Stimulated activated CD4-positive, alpha-beta T cell treated with anti-CD3 and anti-CD28 coated beads, Interleukin-4, amount 100 ng/mL, for 24 hours (primary cell): ENCODE measurements around the gene OBI1.
A peak's percentile ranks its signal among the peaks of the same experiment; 100 is the strongest.

ENCODE experiments used
- DNase-seq: peaks from one replicate; pipeline ENCODE4 v3.0.0-alpha.2; 2020

The OBI1 gene

DNA sequence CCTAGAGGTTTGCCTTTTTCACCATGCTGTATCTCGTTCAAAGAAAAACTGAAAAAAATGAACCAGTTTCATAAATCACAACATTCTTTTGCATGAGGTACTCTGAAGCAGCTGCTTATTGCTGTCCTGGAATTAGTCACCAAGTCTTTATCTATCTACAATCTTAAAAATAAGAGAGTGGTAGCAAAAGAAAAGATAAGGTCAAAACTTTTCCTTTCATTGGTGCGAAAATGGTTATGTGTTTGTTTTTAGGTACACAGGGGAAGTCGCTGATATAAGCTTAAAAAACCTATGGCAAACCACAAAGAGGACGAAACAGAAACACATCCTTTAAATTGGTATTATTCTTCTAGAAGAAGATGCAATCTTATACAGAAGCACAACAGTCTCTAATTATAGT is 20.7 kb downstream of the OBI1 start:
- DNase-seq = no peak

DNA sequence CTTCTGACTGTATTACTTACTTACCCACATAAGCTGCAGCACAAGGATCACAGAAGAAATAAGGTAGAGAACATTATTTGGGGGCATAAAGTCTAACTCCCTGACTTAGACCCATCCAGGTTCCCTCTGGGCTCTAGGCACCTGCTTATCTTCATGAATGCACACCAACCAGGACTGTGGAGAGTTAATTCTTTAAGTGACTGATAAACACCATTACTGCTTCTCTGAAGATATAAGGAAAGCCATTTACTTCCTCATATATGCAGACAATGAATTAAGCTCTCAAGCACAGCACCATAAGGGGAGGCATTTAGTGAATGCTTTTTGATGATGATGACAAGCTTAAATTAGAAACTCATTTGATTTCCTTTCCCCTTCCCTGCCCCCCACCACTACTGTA is 22.5 kb downstream of the OBI1 start:
- DNase-seq = no peak

DNA sequence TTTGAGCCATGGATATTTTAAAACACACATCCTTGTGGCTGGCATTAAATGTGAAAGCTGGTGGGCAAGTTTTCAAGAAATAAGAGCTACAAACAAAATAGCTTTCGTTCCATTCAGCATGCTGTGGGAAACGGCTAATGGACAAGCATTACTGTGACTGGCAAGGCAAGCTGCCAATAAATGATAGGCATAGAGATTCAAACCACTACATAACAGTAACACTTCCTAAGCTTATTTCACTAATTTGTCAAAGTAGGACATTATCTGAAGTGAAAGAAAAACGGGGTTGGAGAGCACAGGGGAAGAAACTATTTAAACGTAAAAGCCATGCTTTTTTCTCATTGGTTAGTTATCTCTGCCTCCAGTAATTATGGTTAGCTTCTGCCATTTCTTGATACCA is 26.0 kb downstream of the OBI1 start:
- DNase-seq = no peak

DNA sequence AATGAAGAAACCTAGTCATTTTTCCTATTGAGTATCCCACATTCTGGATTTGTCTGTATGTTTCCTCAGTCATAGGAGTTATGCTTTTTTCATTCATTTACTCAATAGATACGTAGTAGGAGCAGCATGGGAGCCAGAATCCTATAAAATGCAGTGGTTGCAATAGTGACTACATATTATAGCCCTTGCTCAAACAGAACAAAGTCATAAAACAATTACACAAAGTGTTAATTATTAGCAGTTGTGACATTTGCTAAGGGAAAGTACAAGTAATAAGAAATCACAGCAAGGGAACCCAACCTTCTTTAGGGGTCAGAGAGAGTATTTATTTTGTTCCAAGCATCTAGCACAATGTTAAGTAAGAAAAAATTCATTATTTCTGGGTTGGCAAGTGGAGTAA is 27.9 kb downstream of the OBI1 start:
- DNase-seq = no peak

DNA sequence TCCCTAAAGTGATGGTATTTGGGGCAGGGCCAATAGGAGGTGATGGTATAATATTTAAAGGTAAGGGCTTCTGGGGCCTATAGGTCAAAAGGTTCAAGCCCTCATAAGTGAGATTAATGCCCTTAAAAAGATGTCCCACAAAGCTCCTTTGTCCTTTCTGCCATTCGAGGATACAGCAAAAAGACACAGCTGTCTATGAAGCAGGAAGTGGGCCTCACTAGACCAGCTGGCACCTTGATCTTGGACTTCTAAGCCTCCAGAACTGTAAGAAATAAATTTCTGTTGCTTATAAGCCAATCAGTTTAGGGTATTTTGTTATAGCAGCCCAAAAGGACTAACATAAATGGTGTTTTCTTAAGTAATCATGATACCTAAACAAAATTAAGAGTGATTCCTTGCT is 28.4 kb downstream of the OBI1 start:
- DNase-seq = no peak

DNA sequence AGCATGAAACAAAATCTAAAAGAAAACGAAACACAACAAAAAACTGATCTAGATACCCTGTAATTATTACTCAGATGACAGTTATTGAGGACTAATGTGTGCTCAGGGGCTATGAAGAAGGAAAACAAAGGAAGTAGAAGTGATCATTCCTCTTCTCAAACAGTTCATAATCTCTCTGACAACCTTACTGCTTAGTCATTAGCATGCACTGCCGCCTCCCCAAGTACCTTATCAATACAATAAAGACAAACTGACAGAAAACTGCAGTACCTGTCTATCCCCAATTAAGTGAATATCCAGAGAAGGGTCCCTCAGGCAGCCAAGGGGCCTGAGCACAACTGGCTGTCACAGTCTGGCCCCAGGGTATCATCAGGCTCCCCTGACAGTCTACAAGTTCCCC is 33.6 kb downstream of the OBI1 start:
- no peak for DNase-seq

DNA sequence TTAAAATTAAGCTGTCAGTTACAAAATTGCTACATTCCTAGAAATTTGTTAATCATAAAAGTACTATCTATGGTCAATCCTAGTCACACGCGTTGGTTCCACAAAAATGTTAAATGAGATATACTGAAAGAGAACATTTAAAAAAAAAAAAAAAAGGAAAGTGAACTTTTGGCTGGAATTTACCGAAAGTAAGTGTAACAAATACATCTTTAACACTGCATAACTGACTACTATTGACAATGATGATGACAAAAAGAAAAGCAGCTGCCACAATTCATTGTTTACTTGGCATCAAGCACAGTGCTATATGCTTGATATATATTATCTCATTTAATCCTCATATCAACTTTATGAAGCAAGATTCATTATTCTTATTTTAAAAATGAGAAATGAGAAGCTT is 35.8 kb downstream of the OBI1 start:
- no peak for DNase-seq

DNA sequence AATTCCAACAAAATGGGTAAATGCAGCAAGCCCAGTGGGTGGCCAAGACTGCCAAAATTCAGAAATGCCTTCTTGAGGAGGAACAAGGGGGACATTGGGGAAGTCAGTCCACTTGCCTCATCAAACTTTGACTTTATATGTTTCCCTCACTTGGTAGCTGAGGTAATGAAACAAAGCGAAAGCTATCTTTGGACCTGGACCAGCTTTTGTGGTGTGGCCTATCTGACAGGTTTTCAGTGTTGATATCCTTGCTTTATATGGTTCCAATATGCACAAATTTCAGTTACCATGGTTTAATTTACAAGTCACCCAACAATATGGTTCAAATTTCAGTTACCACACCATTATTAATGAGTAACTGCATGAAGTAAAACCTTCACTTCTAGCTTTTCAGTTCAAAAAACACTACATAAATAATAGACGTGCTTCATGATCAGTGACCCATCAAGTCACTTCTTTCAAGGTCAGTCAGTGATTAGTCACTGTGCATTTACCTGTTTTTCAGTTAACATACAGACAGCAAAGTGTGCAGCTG is 38.0 kb downstream of the OBI1 start:
- no peak for DNase-seq

DNA sequence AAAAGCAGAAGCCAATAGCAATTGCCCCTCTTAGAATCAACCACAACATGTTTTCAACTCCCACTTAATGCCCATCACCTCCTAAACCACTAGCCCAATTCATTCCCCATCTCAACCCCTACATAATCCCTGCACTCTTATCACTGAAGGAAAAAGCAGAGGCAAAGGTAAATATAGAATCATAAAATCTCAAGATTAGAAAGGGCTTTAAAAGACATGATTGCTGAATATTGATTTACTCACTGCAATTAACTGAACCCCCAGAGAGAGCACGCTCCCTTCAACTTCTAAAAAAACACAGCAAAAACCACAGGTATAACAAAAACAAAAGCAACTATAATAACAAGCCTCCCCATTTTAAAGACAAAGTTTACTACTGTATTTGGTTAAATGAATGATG is 40.5 kb downstream of the OBI1 start:
- DNase-seq = no peak

DNA sequence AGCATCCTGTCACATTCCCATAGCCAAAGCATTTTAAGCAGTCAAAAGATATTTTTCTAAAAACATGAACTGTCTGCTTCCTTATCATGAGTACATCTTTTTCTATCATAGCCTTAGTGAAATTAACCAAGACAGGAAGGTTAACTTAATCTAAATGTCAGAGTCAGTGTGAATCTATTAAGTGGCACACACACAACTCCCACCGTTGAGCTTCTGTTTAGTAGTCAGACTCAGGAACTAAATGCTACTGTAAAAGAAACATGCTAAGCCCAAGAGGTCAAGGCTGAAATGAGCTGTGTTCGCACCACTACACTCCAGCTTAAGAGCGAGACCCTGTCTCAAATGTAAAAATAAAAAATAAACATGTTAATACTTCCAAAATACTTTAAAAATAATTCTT is 47.9 kb downstream of the OBI1 start:
- no peak for DNase-seq

DNA sequence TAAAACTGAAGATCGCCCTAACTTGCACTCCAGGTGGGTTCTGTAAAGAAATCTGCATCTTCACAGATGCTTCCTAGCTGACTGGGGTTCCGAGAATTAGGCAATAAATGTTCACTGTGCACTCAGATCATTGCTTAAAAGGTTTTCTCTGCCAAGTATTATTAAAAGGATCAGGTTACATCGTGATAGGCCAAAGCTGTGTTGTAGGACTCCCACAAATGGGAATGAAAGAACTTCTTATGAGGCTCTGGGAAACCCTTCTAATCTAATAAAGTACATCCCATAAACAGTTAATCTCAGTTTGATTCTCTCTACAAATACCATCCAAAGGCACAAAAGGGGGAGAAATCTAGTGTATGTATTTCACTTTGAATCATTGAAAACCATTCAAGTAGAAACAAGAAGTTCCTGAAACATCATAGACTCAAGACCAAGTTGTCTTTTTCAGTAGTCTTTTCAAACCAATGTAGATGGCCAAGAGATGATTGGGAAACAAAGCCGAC is 48.5 kb downstream of the OBI1 start:
- no peak for DNase-seq

DNA sequence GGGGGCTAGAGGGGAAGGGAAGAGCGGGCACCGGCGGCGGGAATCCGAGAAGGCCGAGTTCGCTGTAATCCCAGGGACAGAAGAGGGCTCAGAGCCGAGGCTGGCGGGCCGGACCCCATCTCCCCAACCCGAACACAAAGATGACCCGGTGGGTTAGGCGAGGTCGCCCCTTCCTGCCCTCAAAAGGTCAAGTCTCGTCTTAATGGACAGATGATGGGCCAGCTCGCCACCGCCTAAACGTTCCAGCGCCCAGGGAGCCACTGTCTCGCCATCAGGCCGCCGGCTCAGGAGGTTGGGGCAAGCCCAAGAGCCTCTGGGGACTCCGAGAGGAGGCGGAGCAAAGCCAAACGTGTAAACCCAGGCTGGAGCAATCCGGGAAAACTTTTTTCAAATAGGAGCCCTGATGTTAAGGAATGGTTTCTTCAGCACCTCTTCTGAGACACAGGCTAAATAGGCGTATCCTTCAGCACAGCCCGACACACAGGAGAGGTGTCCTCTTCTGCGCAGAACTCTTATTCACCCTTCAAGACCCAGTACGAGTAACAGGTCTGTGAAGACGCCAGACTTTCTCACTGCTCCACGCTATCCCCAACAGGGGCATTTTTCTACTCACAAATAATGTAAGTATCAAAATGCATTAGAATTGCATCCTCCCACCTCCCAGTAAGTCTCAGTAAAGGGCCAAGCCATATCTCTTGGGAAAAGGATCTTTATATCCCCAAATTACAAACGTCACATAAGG is 49.3 kb downstream of the OBI1 start:
- DNase-seq = no peak

DNA sequence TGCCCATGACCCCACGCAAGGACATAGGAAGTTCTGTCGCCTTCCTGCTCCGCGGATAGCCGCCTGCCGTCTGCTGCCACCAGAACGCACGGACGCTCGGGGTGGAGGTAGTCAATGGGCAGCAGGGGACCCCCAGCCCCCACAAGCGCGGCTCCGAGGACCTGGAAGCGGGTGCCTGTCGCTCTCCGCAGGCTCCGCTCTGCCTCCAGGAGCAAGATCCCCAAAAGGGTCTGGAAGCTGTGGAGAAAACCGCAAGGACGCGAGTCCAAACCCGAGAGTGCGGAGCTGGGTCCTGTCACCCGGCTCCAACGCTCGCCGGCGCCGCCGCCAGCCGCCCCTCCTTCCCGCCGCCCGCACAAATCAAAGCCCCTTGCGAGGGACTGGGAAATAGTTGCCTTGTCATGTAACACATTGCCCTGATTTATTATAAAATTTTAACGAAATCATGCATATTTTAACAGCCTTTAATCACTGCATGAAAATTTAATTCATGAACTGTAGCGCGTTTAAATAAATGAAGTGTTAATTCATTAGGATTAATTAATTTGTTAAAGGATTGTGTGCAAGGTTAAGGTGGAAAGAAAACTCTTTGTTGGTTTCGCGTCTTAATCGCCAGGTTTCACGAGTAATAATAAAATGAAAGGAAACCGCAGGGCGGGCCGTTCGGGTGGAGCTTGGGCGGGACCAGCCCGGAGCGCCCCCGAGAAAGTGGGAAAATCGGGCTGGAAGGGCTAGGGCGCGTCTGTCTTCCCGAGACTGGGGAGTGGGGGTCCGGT is 50.1 kb downstream of the OBI1 start:
- DNase-seq = no peak

DNA sequence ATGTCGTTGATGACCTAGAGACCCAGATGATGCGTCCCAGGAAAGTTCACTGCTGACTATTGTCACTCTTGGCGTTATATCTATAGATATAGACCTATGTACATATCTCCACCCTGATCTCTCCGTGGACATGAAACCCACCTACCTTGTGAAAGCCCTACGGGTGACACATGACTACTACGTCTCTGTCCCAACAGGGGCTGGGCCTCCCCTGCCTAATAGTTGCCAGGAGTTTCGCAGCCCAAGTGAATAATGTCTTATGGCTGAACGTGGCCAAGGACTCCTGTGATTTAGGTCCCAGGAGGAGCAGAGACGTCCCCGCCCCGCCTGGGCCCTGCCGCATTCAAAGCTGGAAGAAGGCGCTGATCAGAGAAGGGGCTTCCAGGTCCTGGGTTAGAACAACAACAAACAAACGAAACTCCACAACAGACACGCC is 50.7 kb downstream of the OBI1 start:
- no peak for DNase-seq

DNA sequence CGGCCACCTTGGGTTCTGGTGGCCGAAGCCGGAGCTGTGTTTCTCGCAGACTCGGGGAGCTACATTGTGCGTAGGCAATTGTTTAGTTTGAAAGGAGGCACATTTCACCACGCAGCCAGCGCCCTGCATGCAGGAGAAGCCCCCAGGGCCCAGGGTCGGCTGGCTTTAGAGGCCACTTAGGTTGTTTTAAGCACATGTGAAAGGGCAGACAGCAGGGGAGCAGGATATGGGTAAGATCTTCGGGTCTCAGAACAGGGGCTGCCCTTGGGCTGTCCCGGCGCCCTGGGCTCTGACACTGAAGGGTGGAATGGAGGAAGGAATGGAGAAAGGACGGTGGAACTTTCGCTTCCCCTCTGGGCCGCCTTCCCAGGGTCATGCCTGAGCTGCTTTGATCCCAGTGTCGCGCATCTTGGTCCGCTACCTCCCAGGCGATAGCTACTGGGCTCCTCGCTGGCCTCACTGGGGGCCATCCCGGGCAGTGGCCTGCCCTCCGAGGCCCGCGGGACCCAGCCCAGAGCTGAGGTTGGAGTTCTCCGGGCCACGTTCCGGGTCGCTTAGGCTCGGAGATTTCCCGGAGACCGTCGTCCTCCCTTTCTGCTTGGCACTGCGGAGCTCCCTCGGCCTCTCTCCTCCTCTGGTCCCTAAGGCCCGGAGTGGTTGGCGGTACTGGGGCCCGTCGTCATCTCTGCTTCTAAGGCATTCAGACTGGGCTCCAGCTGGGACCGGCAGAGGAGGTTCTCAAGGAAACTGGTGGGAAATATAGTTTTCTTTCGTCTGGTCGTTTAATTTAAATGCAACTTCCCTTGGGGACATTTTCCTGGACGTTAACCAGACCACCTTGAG is 51.3 kb downstream of the OBI1 start:
- no peak for DNase-seq

DNA sequence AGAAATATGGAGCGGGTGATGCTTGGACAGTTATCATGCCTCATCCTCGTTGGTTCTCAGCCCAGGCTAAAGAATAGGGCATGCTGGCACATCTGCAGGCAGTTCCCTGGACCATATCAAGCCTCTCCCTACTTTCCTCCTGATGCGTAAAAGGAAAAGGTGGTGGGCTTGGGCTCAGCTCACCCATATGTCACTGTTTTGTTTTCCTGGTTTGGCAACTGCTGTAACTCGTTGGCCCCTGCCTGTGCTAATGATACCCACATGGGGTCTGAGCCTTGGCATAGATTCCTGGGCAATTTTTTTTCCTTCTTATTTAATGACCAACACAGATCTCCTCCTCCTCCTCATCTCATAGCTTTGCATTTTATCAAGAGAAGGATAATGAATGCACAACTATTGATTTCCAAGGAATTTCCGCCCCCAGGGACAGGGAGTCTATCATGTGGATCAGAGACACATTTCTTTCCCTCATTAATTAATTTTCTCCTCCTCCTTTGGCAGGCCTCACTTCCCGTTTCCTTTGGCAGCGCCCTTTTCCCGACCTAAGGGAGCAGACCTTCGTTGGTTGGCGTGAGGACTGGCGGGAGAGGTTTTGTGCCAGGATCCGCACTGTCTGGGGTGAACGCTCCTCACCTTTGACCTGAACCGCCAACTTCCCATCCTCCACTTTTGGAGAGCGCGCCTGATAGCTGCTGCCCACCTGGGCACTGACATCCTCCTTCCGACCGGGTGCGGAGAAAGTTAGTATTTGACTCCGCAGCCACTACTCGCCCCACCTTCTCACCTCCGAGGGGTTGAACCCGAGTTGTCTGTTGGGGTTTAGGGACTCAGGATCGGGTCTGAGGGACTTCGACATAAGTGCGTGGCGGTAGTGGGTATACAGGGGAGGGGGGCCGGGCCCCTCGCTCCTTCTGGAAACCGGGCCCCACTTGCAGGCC is 52.2 kb downstream of the OBI1 start:
- DNase-seq = no peak

DNA sequence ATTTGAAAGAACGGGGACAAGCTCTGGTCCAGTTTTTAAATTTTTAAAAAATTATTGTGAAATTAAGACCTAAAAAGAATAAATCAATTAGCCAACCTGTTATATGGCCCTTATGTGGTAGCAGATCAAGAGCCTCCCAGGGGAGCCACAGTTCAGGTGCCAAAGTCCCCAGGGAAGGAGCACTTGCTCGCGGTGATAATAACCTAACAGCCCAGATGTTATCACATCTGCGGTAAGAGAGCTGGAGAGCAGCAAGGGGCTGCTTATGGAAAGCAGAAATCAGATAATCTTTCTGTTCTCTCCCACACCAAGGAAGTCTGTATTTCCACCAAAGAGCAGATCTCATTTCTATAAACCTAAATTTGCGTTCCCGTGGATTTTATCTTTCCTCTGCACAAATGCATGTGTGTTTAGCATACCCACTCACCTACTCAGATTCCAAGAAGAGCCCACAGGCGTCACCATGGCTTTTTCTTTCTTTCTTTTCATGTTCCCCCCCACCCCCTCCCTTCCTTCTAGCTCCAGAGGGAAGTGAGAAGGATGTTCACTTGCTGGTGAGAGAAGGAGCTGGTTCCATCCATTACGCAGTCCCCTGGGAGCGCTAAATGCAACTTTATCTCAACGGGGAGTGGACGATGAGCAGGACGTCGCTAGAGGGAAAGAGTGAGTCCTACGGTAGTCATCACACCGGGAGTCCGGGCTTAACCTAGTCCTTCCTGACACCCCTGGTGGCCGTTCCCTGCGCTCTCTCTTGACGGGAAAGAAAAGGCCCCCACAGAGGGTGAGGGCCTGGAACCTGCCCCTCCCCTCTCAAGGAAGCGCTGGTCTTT is 54.0 kb downstream of the OBI1 start:
- DNase-seq = no peak

DNA sequence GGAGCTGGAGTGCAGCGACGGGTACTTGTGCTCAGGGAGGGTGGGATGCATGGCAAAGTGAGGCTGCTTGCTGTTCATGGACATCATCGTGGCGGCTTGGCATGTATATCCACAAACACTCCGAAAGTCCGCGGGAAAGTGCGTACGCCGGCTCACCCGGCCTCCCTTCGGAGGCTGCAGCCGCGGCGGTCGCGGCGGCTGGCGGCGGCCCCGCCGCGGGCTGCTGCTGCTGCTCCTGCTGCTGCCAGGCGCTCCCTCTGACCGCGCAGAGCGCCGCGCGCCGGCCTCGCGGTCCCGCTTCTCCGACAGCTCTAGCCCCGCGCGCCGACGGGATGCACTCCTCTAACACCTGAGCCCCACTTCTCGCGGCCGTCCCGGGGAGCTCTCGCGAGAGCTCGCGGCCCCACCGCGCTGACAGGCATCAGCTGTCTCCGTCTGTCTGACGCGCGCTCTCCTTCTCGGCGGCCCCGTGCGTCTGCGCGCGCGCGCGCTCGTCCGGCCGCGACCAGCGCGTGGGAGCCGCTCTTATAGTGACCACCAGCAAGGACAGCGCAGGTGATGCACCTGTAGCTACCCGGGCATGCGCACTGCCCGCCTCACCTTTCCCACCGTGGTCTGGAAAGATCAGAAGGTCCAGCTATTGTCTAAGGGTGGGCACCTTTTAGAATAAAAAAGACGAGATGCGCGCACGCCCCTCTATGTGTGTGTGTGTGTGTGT is 55.6 kb downstream of the OBI1 start, which contains the start of gene POU4F1:
Gene POU4F1 (minus strand): TSS at position 313 of the 718 bp plus-strand sequence. CDS start 226 bp downstream, at position 87.
- peak; percentile 55 for DNase-seq

DNA sequence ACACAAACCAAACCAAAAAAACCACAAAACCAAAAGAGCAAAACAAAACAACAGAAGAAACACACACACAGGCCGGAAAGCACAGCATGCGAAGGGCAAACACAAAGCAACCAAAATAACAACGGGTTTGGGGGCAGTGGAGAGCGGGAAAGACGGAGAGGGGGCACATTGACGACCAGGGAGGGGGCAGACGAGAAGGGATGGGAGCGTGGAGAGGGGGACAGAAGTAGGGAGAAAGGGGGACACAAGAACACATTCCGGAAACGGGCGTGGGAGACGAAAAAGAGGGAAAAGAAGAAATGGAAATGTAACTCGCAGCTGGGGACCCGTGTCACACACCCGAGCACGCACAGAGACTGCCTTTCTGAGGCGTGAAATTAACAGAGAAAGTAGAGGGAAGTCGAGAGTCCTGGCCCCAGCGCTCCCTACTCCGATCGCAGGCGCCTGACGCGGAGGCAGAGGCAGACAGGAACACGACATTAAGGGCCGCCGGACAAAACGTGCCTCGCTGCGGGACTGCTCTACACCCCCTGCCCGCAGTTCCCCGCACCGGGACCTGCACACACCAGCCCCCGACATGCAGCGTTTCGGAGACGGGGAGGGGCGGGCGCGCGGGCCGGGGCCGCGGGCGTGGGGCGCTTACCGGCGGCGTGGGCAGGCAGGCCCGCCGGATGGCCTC is 56.3 kb downstream of the OBI1 start:
- no peak for DNase-seq
